Hepatocyte (in vitro differentiated cells): ENCODE data around the gene ENGASE.

Experiments used
- CTCF ChIP-seq: fragments of 200-600 bp; sonication (generic); IDR thresholded peaks from 2 replicates; pipeline ENCODE4 v1.5.1; 2016; ENCODE audit warnings: antibody characterized with exemption, mild to moderate bottlenecking; ENCODE audit not compliant: poor library complexity
- EZH2 ChIP-seq: fragments of 200-600 bp; sonication (generic); IDR thresholded peaks from 2 replicates; pipeline ENCODE4 v1.6.1; 2016; ENCODE audit warnings: antibody characterized with exemption, mild to moderate bottlenecking, borderline replicate concordance
- EZH2phosphoT487 ChIP-seq: fragments of 200-600 bp; sonication (generic); IDR thresholded peaks from one replicate; pipeline ENCODE4 v1.6.1; 2018; ENCODE audit warnings: antibody characterized with exemption, mild to moderate bottlenecking, low read depth, moderate library complexity; ENCODE audit not compliant: unreplicated experiment, severe bottlenecking

DNA sequence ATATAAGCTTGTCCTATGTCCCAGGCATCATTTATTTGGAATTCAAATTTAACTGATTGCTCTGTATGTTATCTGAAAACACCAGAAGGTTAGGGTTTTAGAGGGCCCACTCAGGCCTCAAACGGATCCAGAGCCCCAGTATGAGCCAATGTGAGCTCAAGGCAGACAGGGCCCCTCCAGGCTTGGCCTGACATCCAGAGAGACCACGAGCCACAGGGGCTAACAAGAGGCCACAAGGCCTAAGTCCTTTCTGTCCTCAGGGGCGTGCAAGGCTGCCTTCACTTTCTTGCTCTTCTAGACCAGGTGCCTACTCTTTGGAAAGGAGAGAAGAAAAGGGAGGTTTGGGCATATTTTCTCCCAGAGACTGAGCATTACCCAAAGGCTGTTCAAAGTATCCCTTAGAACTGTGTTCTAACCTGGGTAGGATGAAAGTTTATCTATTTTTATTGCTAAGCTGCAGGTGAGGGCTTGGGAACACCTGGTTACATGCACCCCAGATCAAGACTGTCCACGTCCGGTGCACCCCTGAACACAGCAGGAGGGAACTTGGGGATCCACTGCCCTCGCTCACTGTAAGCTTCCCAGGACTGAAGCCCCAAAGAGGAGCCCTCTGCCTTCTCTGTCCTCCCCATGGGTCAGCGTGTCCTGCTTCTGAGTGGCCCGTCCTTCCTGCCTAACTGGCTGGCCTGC is 1.5 kb upstream of the ENGASE start:
- no peak for TF ChIP-seq CTCF
- no peak for TF ChIP-seq EZH2phosphoT487
- TF ChIP-seq EZH2: no peak
